Neural progenitor cell (in vitro differentiated cells): Measurements from ENCODE around the gene BMP4. TPM values are rescaled to one million over a fixed set of nuclear protein-coding genes. Genes with fewer than 3 reads are reported as not detected.
A peak's percentile ranks its signal among the peaks of the same experiment; 100 is the strongest.
"Not testable (repeated sequence)": the region's sequence is repeated elsewhere in the genome, so short reads cannot be mapped to it uniquely, and the experiment has no call there.

Experiments
- DNase-seq: peaks from one replicate; pipeline ENCODE4 v3.0.0-alpha.2; 2016; ENCODE audit warnings: low spot score
- H2AFZ ChIP-seq: fragments of 200-600 bp; sonication (generic); replicated peaks from 2 replicates; pipeline ENCODE4 v1.6.1; 2016; ENCODE audit warnings: antibody characterized with exemption
- H3F3A ChIP-seq: fragments of 200-600 bp; sonication (generic); 2 replicates; pipeline ENCODE4 v1.6.1; 2016; ENCODE audit warnings: antibody characterized with exemption, low read depth
- H3K27ac ChIP-seq: fragments of 200-600 bp; sonication (generic); 2 replicates; pipeline ENCODE4 v1.5.1; 2016; ENCODE audit warnings: mild to moderate bottlenecking
- H3K27me3 ChIP-seq: fragments of 200-600 bp; sonication (generic); 2 replicates; pipeline ENCODE4 v1.6.1; 2016; ENCODE audit warnings: mild to moderate bottlenecking, moderate library complexity
- H3K36me3 ChIP-seq: fragments of 200-600 bp; sonication (generic); 2 replicates; pipeline ENCODE4 v1.5.1; 2016
- H3K4me1 ChIP-seq: fragments of 200-600 bp; sonication (generic); 2 replicates; pipeline ENCODE4 v1.6.1; 2016; ENCODE audit warnings: mixed run types
- H3K4me2 ChIP-seq: fragments of 200-600 bp; sonication (generic); 2 replicates; pipeline ENCODE4 v1.6.1; 2016
- H3K4me3 ChIP-seq: fragments of 200-600 bp; sonication (generic); 2 replicates; pipeline ENCODE4 v1.5.1; 2016
- H3K79me2 ChIP-seq: fragments of 200-600 bp; sonication (generic); 2 replicates; pipeline ENCODE4 v1.6.1; 2016; ENCODE audit warnings: low read depth
- H3K9ac ChIP-seq: fragments of 200-600 bp; sonication (generic); 2 replicates; pipeline ENCODE4 v1.6.1; 2016
- H3K9me3 ChIP-seq: fragments of 200-600 bp; sonication (generic); 2 replicates; pipeline ENCODE4 v1.5.1; 2016; ENCODE audit warnings: low read depth
- H4K20me1 ChIP-seq: fragments of 200-600 bp; sonication (generic); 2 replicates; pipeline ENCODE4 v1.6.1; 2016; ENCODE audit warnings: low read depth
- H3K27ac Mint-ChIP-seq: 3 replicates; pipeline ENCODE4 v1.8.0; 2021; ENCODE audit warnings: mixed read lengths
- H3K27me3 Mint-ChIP-seq: 2 replicates; pipeline ENCODE4 v1.8.0; 2022; ENCODE audit warnings: low read depth, mild to moderate bottlenecking, inconsistent platforms, moderate library complexity, mixed read lengths; ENCODE audit not compliant: insufficient read depth
- H3K36me3 Mint-ChIP-seq: 3 replicates; pipeline ENCODE4 v1.8.0; 2021; ENCODE audit warnings: mixed read lengths
- H3K4me1 Mint-ChIP-seq: 3 replicates; pipeline ENCODE4 v1.8.0; 2021; ENCODE audit warnings: mixed read lengths
- H3K4me3 Mint-ChIP-seq: 3 replicates; pipeline ENCODE4 v1.8.0; 2021; ENCODE audit warnings: mild to moderate bottlenecking, moderate library complexity, mixed read lengths
- H3K9me3 Mint-ChIP-seq: 3 replicates; pipeline ENCODE4 v1.8.0; 2020; ENCODE audit warnings: mixed read lengths
- CTCF ChIP-seq: fragments of 200-600 bp; sonication (generic); IDR thresholded peaks from 2 replicates; pipeline ENCODE4 v1.5.1; 2017; ENCODE audit warnings: antibody characterized with exemption, mild to moderate bottlenecking
- EZH2 ChIP-seq: fragments of 200-600 bp; sonication (generic); IDR thresholded peaks from 2 replicates; pipeline ENCODE4 v1.6.1; 2017; ENCODE audit warnings: antibody characterized with exemption, mild to moderate bottlenecking, moderate library complexity
- EZH2phosphoT487 ChIP-seq: fragments of 200-600 bp; sonication (generic); IDR thresholded peaks from 2 replicates; pipeline ENCODE4 v1.6.1; 2017; ENCODE audit warnings: antibody characterized with exemption
- total RNA-seq: library from RNA; depleted of rRNA; stranded (reverse); fragments of >200 nt; gene quantifications from 2 replicates; pipeline ENCODE4 v1.2.3, GENCODE V29; 2015; ENCODE audit warnings: low replicate concordance

BMP4 gene
- total RNA-seq, 1 donor from 2014 or later = 11.0 TPM

- no peak overlapping the region for H3K4me2 ChIP-seq
- no peaks in the 10 kb centered on the region for H3K4me1 ChIP-seq
- H3K27ac Mint-ChIP-seq = no peak overlapping the region
- peaks cover 3% of the 10 kb centered on the region for H3F3A ChIP-seq
- no peak overlapping the region for H3K4me3 Mint-ChIP-seq
- H3K27me3 ChIP-seq = no peaks in the 10 kb centered on the region
- no peaks in the 10 kb centered on the region for H4K20me1 ChIP-seq
- peaks cover 13% of the 10 kb centered on the region for H3K4me1 Mint-ChIP-seq
- H3K4me3 ChIP-seq = no peak overlapping the region
- no peaks in the 10 kb centered on the region for H3K79me2 ChIP-seq
- TF ChIP-seq EZH2 (no peak), EZH2phosphoT487 (no peak), CTCF (no peak)
- H3K36me3 Mint-ChIP-seq = no peaks in the 10 kb centered on the region
- no peak for DNase-seq
- no peak overlapping the region for H3K9ac ChIP-seq
- H3K9me3 ChIP-seq = no peaks in the 10 kb centered on the region
- no peaks in the 10 kb centered on the region for H3K9me3 Mint-ChIP-seq
- H3K27me3 Mint-ChIP-seq = no peaks in the 10 kb centered on the region
- H3K36me3 ChIP-seq = no peaks in the 10 kb centered on the region
- H3K27ac ChIP-seq = no peak overlapping the region
- no peak overlapping the region for H2AFZ ChIP-seq
Measured at GRCh38 chr14:53996041-53996440, 39.4 kb upstream of the BMP4 start.

- Histone ChIP-seq H3K4me1 (no peaks in the 10 kb centered on the region), H3K27me3 (no peaks in the 10 kb centered on the region), H3K27ac (no peak overlapping the region), H3K9me3 (no peaks in the 10 kb centered on the region), H3K4me3 (no peak overlapping the region), H3K36me3 (no peaks in the 10 kb centered on the region), H2AFZ (peak overlapping the region; percentile 33), H3K9ac (no peak overlapping the region), H3F3A (peaks cover 3% of the 10 kb centered on the region), H4K20me1 (no peaks in the 10 kb centered on the region), H3K4me2 (no peak overlapping the region), H3K79me2 (no peaks in the 10 kb centered on the region)
- DNase-seq = no peak
- H3K4me1 Mint-ChIP-seq = peaks cover 10% of the 10 kb centered on the region
- H3K9me3 Mint-ChIP-seq = no peaks in the 10 kb centered on the region
- TF ChIP-seq EZH2phosphoT487 (no peak), EZH2 (no peak), CTCF (no peak)
- H3K4me3 Mint-ChIP-seq = no peak overlapping the region
- no peak overlapping the region for H3K27ac Mint-ChIP-seq
- H3K27me3 Mint-ChIP-seq = peaks cover 2% of the 10 kb centered on the region
- H3K36me3 Mint-ChIP-seq = no peaks in the 10 kb centered on the region
Measured at GRCh38 chr14:53993920-53994607, 37.4 kb upstream of the BMP4 start.

- TF ChIP-seq EZH2phosphoT487 = no peak
- TF ChIP-seq CTCF = no peak
- no peak for TF ChIP-seq EZH2
- Mint-ChIP-seq H3K36me3 (peaks cover 5% of the 10 kb centered on the region), H3K27me3 (peaks cover 7% of the 10 kb centered on the region), H3K9me3 (peaks cover 10% of the 10 kb centered on the region), H3K4me3 (no peak overlapping the region), H3K27ac (no peak overlapping the region), H3K4me1 (peaks cover 5% of the 10 kb centered on the region)
- Histone ChIP-seq H3K79me2 (no peaks in the 10 kb centered on the region), H4K20me1 (no peaks in the 10 kb centered on the region), H3F3A (no peaks in the 10 kb centered on the region), H3K4me3 (no peak overlapping the region), H3K4me2 (no peak overlapping the region), H3K27me3 (no peaks in the 10 kb centered on the region), H3K9me3 (no peaks in the 10 kb centered on the region), H3K9ac (no peak overlapping the region), H2AFZ (no peak overlapping the region), H3K4me1 (no peaks in the 10 kb centered on the region), H3K27ac (no peak overlapping the region), H3K36me3 (no peaks in the 10 kb centered on the region)
- DNase-seq = no peak
Measured at GRCh38 chr14:53990978-53991377, 34.4 kb upstream of the BMP4 start.

GRCh38 chr14:53986718-53987117 is 30.1 kb upstream of the BMP4 start:
- not testable (repeated sequence) for H2AFZ ChIP-seq, H3K4me1 Mint-ChIP-seq, H3K4me3 Mint-ChIP-seq, H3K36me3 ChIP-seq, H3K4me1 ChIP-seq, H3K27ac ChIP-seq, DNase-seq, H3K9me3 ChIP-seq, H3F3A ChIP-seq, H3K9ac ChIP-seq, H3K27me3 ChIP-seq, H3K79me2 ChIP-seq, H3K4me2 ChIP-seq, H3K27me3 Mint-ChIP-seq, H3K4me3 ChIP-seq, H4K20me1 ChIP-seq, H3K27ac Mint-ChIP-seq
- peaks cover 11% of the 10 kb centered on the region for H3K36me3 Mint-ChIP-seq
- peaks cover 29% of the 10 kb centered on the region for H3K9me3 Mint-ChIP-seq

GRCh38 chr14:53984958-53985357 is 28.3 kb upstream of the BMP4 start:
- not testable (repeated sequence) for H3K4me3 ChIP-seq, H2AFZ ChIP-seq, H3K27ac Mint-ChIP-seq, H4K20me1 ChIP-seq, H3K9ac ChIP-seq, H3K79me2 ChIP-seq, H3K4me3 Mint-ChIP-seq, H3K27me3 Mint-ChIP-seq, H3K9me3 ChIP-seq, H3K4me1 ChIP-seq, H3K27ac ChIP-seq, H3F3A ChIP-seq, H3K27me3 ChIP-seq, DNase-seq, H3K4me2 ChIP-seq, H3K36me3 ChIP-seq
- Mint-ChIP-seq H3K36me3 (peaks cover 11% of the 10 kb centered on the region), H3K9me3 (peaks cover 29% of the 10 kb centered on the region), H3K4me1 (peaks cover 19% of the 10 kb centered on the region)
